ENCODE results near the gene ALPL. TPM values are rescaled to one million over a fixed set of nuclear protein-coding genes. Genes with fewer than 3 reads are reported as not detected.

The ALPL gene
- total RNA-seq, 1 experiment from 2014 or later: not detected

GRCh38 chr1:21550097-21550496 is 40.9 kb downstream of the ALPL start:
- no peaks in the 10 kb centered on the region for H4K20me1 ChIP-seq (ENCODE audit: insufficient read depth)
- no TSS peak for BruUV-seq (replicated peaks)
- CTCF ChIA-PET: no interaction called here
- H3K4me2 ChIP-seq: no peak overlapping the region
- TF ChIP-seq, protein P1, sequence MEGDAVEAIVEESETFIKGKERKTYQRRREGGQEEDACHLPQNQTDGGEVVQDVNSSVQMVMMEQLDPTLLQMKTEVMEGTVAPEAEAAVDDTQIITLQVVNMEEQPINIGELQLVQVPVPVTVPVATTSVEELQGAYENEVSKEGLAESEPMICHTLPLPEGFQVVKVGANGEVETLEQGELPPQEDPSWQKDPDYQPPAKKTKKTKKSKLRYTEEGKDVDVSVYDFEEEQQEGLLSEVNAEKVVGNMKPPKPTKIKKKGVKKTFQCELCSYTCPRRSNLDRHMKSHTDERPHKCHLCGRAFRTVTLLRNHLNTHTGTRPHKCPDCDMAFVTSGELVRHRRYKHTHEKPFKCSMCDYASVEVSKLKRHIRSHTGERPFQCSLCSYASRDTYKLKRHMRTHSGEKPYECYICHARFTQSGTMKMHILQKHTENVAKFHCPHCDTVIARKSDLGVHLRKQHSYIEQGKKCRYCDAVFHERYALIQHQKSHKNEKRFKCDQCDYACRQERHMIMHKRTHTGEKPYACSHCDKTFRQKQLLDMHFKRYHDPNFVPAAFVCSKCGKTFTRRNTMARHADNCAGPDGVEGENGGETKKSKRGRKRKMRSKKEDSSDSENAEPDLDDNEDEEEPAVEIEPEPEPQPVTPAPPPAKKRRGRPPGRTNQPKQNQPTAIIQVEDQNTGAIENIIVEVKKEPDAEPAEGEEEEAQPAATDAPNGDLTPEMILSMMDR (conservative IDR thresholded peaks at IDR 0.05): no peak
- no peak for TF ChIP-seq EZH2 (IDR thresholded peaks at IDR 0.05; ENCODE audit: low read depth)
- no peaks in the 10 kb centered on the region for H3K9me3 ChIP-seq (ENCODE audit: insufficient read depth, low read depth)
- no peaks in the 10 kb centered on the region for H3K4me1 ChIP-seq (replicated peaks; ENCODE audit: insufficient read depth)
- no peak overlapping the region for H3K27ac ChIP-seq
- no peak for DNase-seq
- intact Hi-C loops (cut with micrococcal nuclease; ENCODE audit: unreplicated experiment): no loop called here
- no peaks in the 10 kb centered on the region for H3F3A ChIP-seq (ENCODE audit: insufficient read depth, low read depth)
- no peak overlapping the region for H3K4me3 ChIP-seq
- H2AFZ ChIP-seq: no peak overlapping the region
- no peaks in the 10 kb centered on the region for H3K9me2 ChIP-seq (ENCODE audit: insufficient read depth)
- no peaks in the 10 kb centered on the region for H3K79me2 ChIP-seq (ENCODE audit: low read depth)
- POLR2A ChIA-PET (ENCODE audit: unreplicated experiment): no interaction called here
- H3K27me3 ChIP-seq (ENCODE audit: insufficient read depth, low read depth): no peaks in the 10 kb centered on the region
- H3K36me3 ChIP-seq (ENCODE audit: low read depth): no peaks in the 10 kb centered on the region

- H3K9me2 ChIP-seq (ENCODE audit: insufficient read depth): no peaks in the 10 kb centered on the region
- no peaks in the 10 kb centered on the region for H3K9me3 ChIP-seq (ENCODE audit: insufficient read depth, low read depth)
- no peak overlapping the region for H3K4me2 ChIP-seq
- no peaks in the 10 kb centered on the region for H3K4me1 ChIP-seq (replicated peaks; ENCODE audit: insufficient read depth)
- TF ChIP-seq, protein P1 (conservative IDR thresholded peaks at IDR 0.05): no peak
- no peak for TF ChIP-seq EZH2 (IDR thresholded peaks at IDR 0.05; ENCODE audit: low read depth)
- H4K20me1 ChIP-seq (ENCODE audit: insufficient read depth): no peaks in the 10 kb centered on the region
- H3K27ac ChIP-seq: no peak overlapping the region
- no peaks in the 10 kb centered on the region for H3K36me3 ChIP-seq (ENCODE audit: low read depth)
- ChIA-PET CTCF (no interaction called here), POLR2A (ENCODE audit: unreplicated experiment) (no interaction called here)
- no peaks in the 10 kb centered on the region for H3F3A ChIP-seq (ENCODE audit: insufficient read depth, low read depth)
- BruUV-seq (replicated peaks): no TSS peak
- no peak overlapping the region for H3K4me3 ChIP-seq
- no peak overlapping the region for H2AFZ ChIP-seq
- intact Hi-C loops (cut with micrococcal nuclease; ENCODE audit: unreplicated experiment): no loop called here
- DNase-seq: no peak
- H3K27me3 ChIP-seq (ENCODE audit: insufficient read depth, low read depth): no peaks in the 10 kb centered on the region
- no peaks in the 10 kb centered on the region for H3K79me2 ChIP-seq (ENCODE audit: low read depth)
Measured at GRCh38 chr1:21550866-21551475, 41.7 kb downstream of the ALPL start.

GRCh38 chr1:21552715-21553114 is 43.5 kb downstream of the ALPL start:
- intact Hi-C loops (cut with micrococcal nuclease; ENCODE audit: unreplicated experiment): no loop called here
- POLR2A ChIA-PET (ENCODE audit: unreplicated experiment): no interaction called here

More at GRCh38 chr1:21552715-21553114, 43.5 kb downstream of the ALPL start:
- Histone ChIP-seq H3F3A (ENCODE audit: insufficient read depth, low read depth) (no peaks in the 10 kb centered on the region), H3K4me2 (no peak overlapping the region), H3K27ac (no peak overlapping the region), H3K9me3 (ENCODE audit: insufficient read depth, low read depth) (no peaks in the 10 kb centered on the region), H3K9me2 (ENCODE audit: insufficient read depth) (no peaks in the 10 kb centered on the region), H4K20me1 (ENCODE audit: insufficient read depth) (no peaks in the 10 kb centered on the region), H3K4me3 (no peak overlapping the region), H3K27me3 (ENCODE audit: insufficient read depth, low read depth) (no peaks in the 10 kb centered on the region), H3K79me2 (ENCODE audit: low read depth) (no peaks in the 10 kb centered on the region), H2AFZ (no peak overlapping the region), H3K4me1 (replicated peaks; ENCODE audit: insufficient read depth) (no peaks in the 10 kb centered on the region), H3K36me3 (ENCODE audit: low read depth) (no peaks in the 10 kb centered on the region)
- TF ChIP-seq, protein P1 (conservative IDR thresholded peaks at IDR 0.05): no peak
- TF ChIP-seq EZH2 (IDR thresholded peaks at IDR 0.05; ENCODE audit: low read depth): no peak
- DNase-seq: peak in 1 of 2 experiments; percentile 42
- CTCF ChIA-PET: no interaction called here
- no TSS peak for BruUV-seq (replicated peaks)
